H9 (cell line): ENCODE data around the gene RAB30. TPM values are rescaled to one million over a fixed set of nuclear protein-coding genes. Genes with fewer than 3 reads are reported as not detected.

Experiments
- DNase-seq: peaks from one replicate; pipeline ENCODE4 v3.0.0-alpha.2; 2017
- H2AFZ ChIP-seq: one replicate; pipeline ENCODE4 v1.6.1; 2013; ENCODE audit warnings: mild to moderate bottlenecking, low read length, control low read depth, moderate library complexity
- H2AK5ac ChIP-seq: 2 replicates; pipeline ENCODE4 v1.6.1; 2013; ENCODE audit warnings: low read length, control low read depth, mixed read lengths; ENCODE audit not compliant: insufficient read length
- H2BK120ac ChIP-seq: one replicate; pipeline ENCODE4 v1.6.1; 2013; ENCODE audit warnings: low read depth, mild to moderate bottlenecking, low read length, control low read depth, inconsistent platforms; ENCODE audit not compliant: poor library complexity, severe bottlenecking
- H2BK12ac ChIP-seq: 2 replicates; pipeline ENCODE4 v1.6.1; 2013; ENCODE audit warnings: low read length, control low read depth, mixed read lengths, low read depth; ENCODE audit not compliant: insufficient read length
- H2BK15ac ChIP-seq: 2 replicates; pipeline ENCODE4 v1.6.1; 2013; ENCODE audit warnings: low read depth, low read length, control low read depth
- H2BK20ac ChIP-seq: one replicate; pipeline ENCODE4 v1.6.1; 2013; ENCODE audit warnings: low read depth, mild to moderate bottlenecking, low read length, control low read depth, inconsistent platforms; ENCODE audit not compliant: poor library complexity, severe bottlenecking
- H2BK5ac ChIP-seq: 2 replicates; pipeline ENCODE4 v1.6.1; 2013; ENCODE audit warnings: low read length, control low read depth, mixed read lengths; ENCODE audit not compliant: insufficient read length
- H3K14ac ChIP-seq: 2 replicates; pipeline ENCODE4 v1.6.1; 2013; ENCODE audit warnings: low read length, control low read depth; ENCODE audit not compliant: insufficient read depth
- H3K18ac ChIP-seq: 2 replicates; pipeline ENCODE4 v1.6.1; 2013; ENCODE audit warnings: low read depth, mild to moderate bottlenecking, mixed read lengths, low read length, control low read depth; ENCODE audit not compliant: insufficient read length
- H3K23ac ChIP-seq: 2 replicates; pipeline ENCODE4 v1.6.1; 2013; ENCODE audit warnings: low read length, control low read depth, mixed read lengths, low read depth; ENCODE audit not compliant: insufficient read length
- H3K23me2 ChIP-seq: 2 replicates; pipeline ENCODE4 v1.6.1; 2013; ENCODE audit warnings: low read depth, mild to moderate bottlenecking, mixed read lengths, low read length, control low read depth; ENCODE audit not compliant: insufficient read length, poor library complexity, severe bottlenecking
- H3K27ac ChIP-seq: 2 replicates; pipeline ENCODE4 v1.5.1; 2013; ENCODE audit warnings: low read length, control low read depth, mixed read lengths, low read depth; ENCODE audit not compliant: insufficient read length
- H3K27me3 ChIP-seq: 2 replicates; pipeline ENCODE4 v1.6.1; 2013; ENCODE audit warnings: low read length, control low read depth, inconsistent platforms; ENCODE audit not compliant: insufficient read depth
- H3K4ac ChIP-seq: 2 replicates; pipeline ENCODE4 v1.6.1; 2013; ENCODE audit warnings: low read depth, mild to moderate bottlenecking, control low read depth, inconsistent platforms, low read length, moderate library complexity
- H3K4me1 ChIP-seq: 2 replicates; pipeline ENCODE4 v1.6.1; 2013; ENCODE audit warnings: low read length, control low read depth, inconsistent platforms; ENCODE audit not compliant: insufficient read depth
- H3K4me2 ChIP-seq: 2 replicates; pipeline ENCODE4 v1.6.1; 2013; ENCODE audit warnings: low read length, control low read depth, mixed read lengths; ENCODE audit not compliant: insufficient read length, insufficient read depth
- H3K56ac ChIP-seq: 2 replicates; pipeline ENCODE4 v1.6.1; 2013; ENCODE audit warnings: low read depth, mild to moderate bottlenecking, mixed read lengths, low read length, control low read depth; ENCODE audit not compliant: insufficient read length
- H3K79me1 ChIP-seq: 2 replicates; pipeline ENCODE4 v1.6.1; 2013; ENCODE audit warnings: low read depth, mild to moderate bottlenecking, moderate library complexity, low read length, control low read depth, inconsistent platforms; ENCODE audit not compliant: insufficient read depth, poor library complexity, severe bottlenecking
- H3K79me2 ChIP-seq: 2 replicates; pipeline ENCODE4 v1.6.1; 2013; ENCODE audit warnings: low read length, control low read depth, inconsistent platforms; ENCODE audit not compliant: insufficient read depth
- H3K9ac ChIP-seq: 2 replicates; pipeline ENCODE4 v1.6.1; 2013; ENCODE audit warnings: low read length, control low read depth, mixed read lengths; ENCODE audit not compliant: insufficient read length; ENCODE audit errors: extremely low read depth
- H3K9me3 ChIP-seq: one replicate; pipeline ENCODE4 v1.6.1; 2013; ENCODE audit warnings: low read depth, low read length, inconsistent platforms; ENCODE audit not compliant: control insufficient read depth
- H3T11ph ChIP-seq: one replicate; pipeline ENCODE4 v1.6.1; 2013; ENCODE audit warnings: mild to moderate bottlenecking, low read length, control low read depth, inconsistent platforms
- H4K20me1 ChIP-seq: one replicate; pipeline ENCODE4 v1.6.1; 2013; ENCODE audit not compliant: control insufficient read depth, insufficient read length, insufficient read depth
- H4K5ac ChIP-seq: 2 replicates; pipeline ENCODE4 v1.6.1; 2013; ENCODE audit warnings: low read depth, mild to moderate bottlenecking, mixed read lengths, low read length, control low read depth; ENCODE audit not compliant: insufficient read length
- H4K8ac ChIP-seq: replicated peaks from 2 replicates; pipeline ENCODE4 v1.6.1; 2013; ENCODE audit warnings: low read length, control low read depth, mixed read lengths, low read depth; ENCODE audit not compliant: insufficient read length
- H4K91ac ChIP-seq: 2 replicates; pipeline ENCODE4 v1.6.1; 2013; ENCODE audit warnings: low read depth, mild to moderate bottlenecking, moderate library complexity, mixed read lengths, low read length, control low read depth; ENCODE audit not compliant: insufficient read length
- H3K27ac Mint-ChIP-seq, 3 experiments: 2 replicates in 2 of 3; 3 replicates in 1 of 3; pipeline ENCODE4 v1.8.0; 2020 to 2021; ENCODE audit warnings: mixed read lengths in 3 of 3, mild to moderate bottlenecking in 1 of 3, moderate library complexity in 1 of 3
- H3K27me3 Mint-ChIP-seq: 2 replicates; pipeline ENCODE4 v1.8.0; 2021; ENCODE audit warnings: low read depth, mild to moderate bottlenecking, moderate library complexity, mixed read lengths
- H3K36me3 Mint-ChIP-seq, 3 experiments: 2 replicates in 2 of 3; 3 replicates in 1 of 3; pipeline ENCODE4 v1.8.0; 2020 to 2021; ENCODE audit warnings: low read depth in 3 of 3, mixed read lengths in 3 of 3; ENCODE audit not compliant: insufficient read depth in 1 of 3
- H3K4me1 Mint-ChIP-seq, 2 experiments: 2 replicates each; pipeline ENCODE4 v1.8.0; 2020; ENCODE audit warnings: mixed read lengths in 2 of 2
- H3K4me3 Mint-ChIP-seq, 2 experiments: 2 replicates in 1 of 2; 3 replicates in 1 of 2; pipeline ENCODE4 v1.8.0; 2020 to 2021; ENCODE audit warnings: mild to moderate bottlenecking in 2 of 2, mixed read lengths in 2 of 2, moderate library complexity in 1 of 2
- H3K9me3 Mint-ChIP-seq, 2 experiments: 2 replicates in 1 of 2; 3 replicates in 1 of 2; pipeline ENCODE4 v1.8.0; 2020; ENCODE audit warnings: mild to moderate bottlenecking in 2 of 2, mixed read lengths in 2 of 2, moderate library complexity in 1 of 2
- CTCF ChIP-seq: fragments of 200-600 bp; sonication (generic); conservative IDR thresholded peaks from 3 replicates; pipeline ENCODE4 v1.8.0; 2021; ENCODE audit warnings: antibody characterized with exemption, mild to moderate bottlenecking
- WGBS: extraction: QIAGEN DNeasy Blood & Tissue Kit; methylation state at CpG from one replicate; pipeline ENCODE4 v1.1.7; 2013; ENCODE audit warnings: missing lambda C conversion rate, low lambda C conversion rate, mixed read lengths; ENCODE audit not compliant: insufficient read length; ENCODE audit errors: extremely low coverage; 5-methylcytosine and 5-hydroxymethylcytosine counted together
- total RNA-seq: library from RNA; stranded (reverse); gene quantifications from 2 replicates; pipeline ENCODE4 v1.2.1, GENCODE V29; 2021

The RAB30 gene
- total RNA-seq, 1 experiment from 2014 or later = 4.8 TPM

GRCh38 chr11:83021780-83022125 is 49.9 kb downstream of the RAB30 start:
- no peaks in the 10 kb centered on the region for H3K23me2 ChIP-seq

More at GRCh38 chr11:83021780-83022125, 49.9 kb downstream of the RAB30 start:
- Histone ChIP-seq H3K56ac (no peak overlapping the region), H2AK5ac (no peak overlapping the region), H3K79me2 (no peaks in the 10 kb centered on the region), H3K18ac (no peak overlapping the region), H3K4me1 (peaks cover 6% of the 10 kb centered on the region; the same call in 1 of the 2 replicates), H2BK5ac (no peak overlapping the region), H3K4ac (no peak overlapping the region), H2BK12ac (no peak overlapping the region), H3K4me2 (no peak overlapping the region), H4K20me1 (no peaks in the 10 kb centered on the region), H3K9me3 (no peaks in the 10 kb centered on the region), H3K79me1 (no peaks in the 10 kb centered on the region), H3K27ac (no peak overlapping the region), H3T11ph (no peak overlapping the region), H2BK15ac (no peak overlapping the region), H3K27me3 (no peaks in the 10 kb centered on the region), H4K8ac (no peak overlapping the region), H2BK120ac (no peak overlapping the region), H3K23ac (no peak overlapping the region), H3K14ac (no peak overlapping the region), H4K91ac (no peak overlapping the region), H2BK20ac (no peak overlapping the region), H3K9ac (no peak overlapping the region), H4K5ac (no peak overlapping the region), H2AFZ (no peak overlapping the region)
- no CpG with 5 or more reads among the region's 2 CpGs for WGBS
- no peaks in the 10 kb centered on the region for H3K27me3 Mint-ChIP-seq
- no peak for TF ChIP-seq CTCF
- no peak overlapping the region for H3K4me3 Mint-ChIP-seq
- peaks cover 26 to 27% of the 10 kb centered on the region in 2 experiments for H3K4me1 Mint-ChIP-seq
- no peak for DNase-seq
- no peaks in the 10 kb centered on the region; a peak in 1 of 5 replicates for H3K9me3 Mint-ChIP-seq
- H3K27ac Mint-ChIP-seq = no peak overlapping the region
- H3K36me3 Mint-ChIP-seq = peaks cover 0 to 2% (median 0%) of the 10 kb centered on the region in 3 experiments; a peak in 1 of 7 replicates
